Neural cell (in vitro differentiated cells): ENCODE results near the gene FAM200A. TPM values are rescaled to one million over a fixed set of nuclear protein-coding genes. Genes with fewer than 3 reads are reported as not detected.

Experiments used
- H2AFZ ChIP-seq: fragments of 200-600, 300-800 bp; sonication (generic), shearing (Covaris generic); 2 replicates; pipeline ENCODE4 v1.6.0; 2014; ENCODE audit warnings: low read depth, mild to moderate bottlenecking, antibody characterized with exemption, low read length, moderate library complexity
- H3F3A ChIP-seq: fragments of 200-600 bp; shearing (Covaris generic); 2 replicates; pipeline ENCODE4 v1.6.1; 2016; ENCODE audit warnings: mild to moderate bottlenecking, moderate library complexity, mixed read lengths, antibody characterized with exemption, low read length; ENCODE audit not compliant: insufficient read depth, poor library complexity, severe bottlenecking
- H3K27ac ChIP-seq: fragments of 200-600, 300-800 bp; sonication (generic), shearing (Covaris generic); 2 replicates; pipeline ENCODE4 v1.5.1; 2014; ENCODE audit warnings: mild to moderate bottlenecking, low read length, moderate library complexity
- H3K27me3 ChIP-seq: fragments of 300-800, 200-600 bp; sonication (generic), shearing (Covaris generic); 2 replicates; pipeline ENCODE4 v1.6.0; 2014; ENCODE audit warnings: mild to moderate bottlenecking, low read depth, low read length, moderate library complexity; ENCODE audit not compliant: insufficient read depth
- H3K36me3 ChIP-seq: fragments of 300-800, 200-600 bp; sonication (generic), shearing (Covaris generic); 2 replicates; pipeline ENCODE4 v1.5.1; 2014; ENCODE audit warnings: mild to moderate bottlenecking, antibody characterized with exemption, low read length, moderate library complexity; ENCODE audit not compliant: insufficient read depth
- H3K4me2 ChIP-seq: fragments of 300-800, 200-600 bp; sonication (generic), shearing (Covaris generic); 2 replicates; pipeline ENCODE4 v1.6.0; 2014; ENCODE audit warnings: mild to moderate bottlenecking, low read length
- H3K4me3 ChIP-seq: fragments of 300-800, 200-600 bp; sonication (generic), shearing (Covaris generic); 2 replicates; pipeline ENCODE4 v1.5.1; 2014; ENCODE audit warnings: mild to moderate bottlenecking, low read length, moderate library complexity
- H3K79me2 ChIP-seq: fragments of 200-600 bp; shearing (Covaris generic); replicated peaks from 2 replicates; pipeline ENCODE4 v1.6.0; 2014; ENCODE audit warnings: mild to moderate bottlenecking, low read length, moderate library complexity; ENCODE audit not compliant: insufficient read depth
- H3K9ac ChIP-seq: fragments of 300-800, 200-600 bp; sonication (generic), shearing (Covaris generic); 2 replicates; pipeline ENCODE4 v1.6.1; 2016; ENCODE audit warnings: mild to moderate bottlenecking, low read length, mixed read lengths
- H3K9me2 ChIP-seq: fragments of 200-600 bp; shearing (Covaris generic); 2 replicates; pipeline ENCODE4 v1.6.1; 2016; ENCODE audit warnings: mild to moderate bottlenecking, low read length, mixed read lengths; ENCODE audit not compliant: insufficient read depth
- H3K9me3 ChIP-seq: fragments of 200-600, 300-800 bp; sonication (generic), shearing (Covaris generic); 2 replicates; pipeline ENCODE4 v1.6.1; 2016; ENCODE audit warnings: mild to moderate bottlenecking, mixed run types, low read length, moderate library complexity, mixed read lengths
- H4K20me1 ChIP-seq: fragments of 200-600 bp; shearing (Covaris generic); 2 replicates; pipeline ENCODE4 v1.6.1; 2016; ENCODE audit warnings: mild to moderate bottlenecking, mixed run types; ENCODE audit not compliant: insufficient read depth
- CTCF ChIP-seq: fragments of 450-650 bp; IDR thresholded peaks from 2 replicates; pipeline ENCODE4 v1.5.1; 2014; ENCODE audit warnings: antibody characterized with exemption, mild to moderate bottlenecking, moderate library complexity; ENCODE audit not compliant: poor library complexity, severe bottlenecking
- EP300 ChIP-seq: fragments of 450-650 bp; conservative IDR thresholded peaks from 2 replicates; pipeline ENCODE4 v1.6.1; 2014; ENCODE audit warnings: antibody characterized with exemption, mild to moderate bottlenecking, moderate library complexity; ENCODE audit not compliant: poor library complexity, severe bottlenecking
- EZH2 ChIP-seq: fragments of 200-600, 300-800 bp; shearing (Covaris generic), sonication (generic); IDR thresholded peaks from 2 replicates; pipeline ENCODE4 v1.6.1; 2014; ENCODE audit warnings: antibody characterized with exemption, low read length, borderline replicate concordance, mild to moderate bottlenecking; ENCODE audit not compliant: insufficient read depth, poor library complexity, severe bottlenecking
- MXI1 ChIP-seq: fragments of 450-650 bp; conservative IDR thresholded peaks from 2 replicates; pipeline ENCODE4 v1.6.1; 2014; ENCODE audit warnings: antibody characterized with exemption, mild to moderate bottlenecking; ENCODE audit not compliant: poor library complexity, severe bottlenecking
- POLR2AphosphoS5 ChIP-seq: IDR thresholded peaks from 2 replicates; pipeline ENCODE4 v1.6.1; 2012
- RAD21 ChIP-seq: fragments of 450-650 bp; conservative IDR thresholded peaks from 2 replicates; pipeline ENCODE4 v1.6.1; 2014; ENCODE audit warnings: antibody characterized with exemption, mild to moderate bottlenecking, moderate library complexity
- REST ChIP-seq: IDR thresholded peaks from 2 replicates; pipeline ENCODE4 v1.6.1; 2012; ENCODE audit warnings: borderline replicate concordance
- SMC3 ChIP-seq: fragments of 450-650 bp; conservative IDR thresholded peaks from 2 replicates; pipeline ENCODE4 v1.6.1; 2014; ENCODE audit warnings: antibody characterized with exemption, mild to moderate bottlenecking, moderate library complexity; ENCODE audit not compliant: poor library complexity
- TAF1 ChIP-seq: IDR thresholded peaks from 2 replicates; pipeline ENCODE4 v1.6.1; 2012; ENCODE audit warnings: low read depth
- polyA plus RNA-seq: library from polyadenylated mRNA; depleted of rRNA; stranded (reverse); fragments of >200 nt; gene quantifications from 2 replicates; pipeline ENCODE4 v1.2.3, GENCODE V29; 2014

The FAM200A gene
- polyA plus RNA-seq, 1 donor from 2014 or later = 24.0 TPM

- H4K20me1 ChIP-seq = no peaks in the 10 kb centered on the region
- H3F3A ChIP-seq = no peaks in the 10 kb centered on the region
- peaks cover 37% of the 10 kb centered on the region for H3K79me2 ChIP-seq
- H3K36me3 ChIP-seq = peaks cover 5% of the 10 kb centered on the region
- H3K27ac ChIP-seq = no peak overlapping the region
- no peak overlapping the region for H3K4me2 ChIP-seq
- H2AFZ ChIP-seq = no peak overlapping the region
- H3K9me3 ChIP-seq = no peaks in the 10 kb centered on the region
- TF ChIP-seq TAF1 (no peak), REST (no peak), RAD21 (no peak), POLR2AphosphoS5 (no peak), EP300 (no peak), SMC3 (no peak), CTCF (no peak), EZH2 (no peak), MXI1 (no peak)
- H3K9ac ChIP-seq = no peak overlapping the region
- no peaks in the 10 kb centered on the region for H3K9me2 ChIP-seq
- no peak overlapping the region for H3K4me3 ChIP-seq
- no peaks in the 10 kb centered on the region for H3K27me3 ChIP-seq
Measured at GRCh38 chr7:99563650-99564049, 11.7 kb upstream of the FAM200A start.

GRCh38 chr7:99562832-99563231 is 10.9 kb upstream of the FAM200A start:
- no peak overlapping the region for H3K4me3 ChIP-seq
- no peaks in the 10 kb centered on the region for H3K9me2 ChIP-seq
- H2AFZ ChIP-seq = no peak overlapping the region
- peaks cover 5% of the 10 kb centered on the region for H3K36me3 ChIP-seq
- no peak overlapping the region for H3K9ac ChIP-seq
- H4K20me1 ChIP-seq = no peaks in the 10 kb centered on the region
- no peak overlapping the region for H3K27ac ChIP-seq
- TF ChIP-seq EZH2 = no peak
- TF ChIP-seq REST = no peak
- no peak for TF ChIP-seq POLR2AphosphoS5
- no peak for TF ChIP-seq MXI1
- TF ChIP-seq CTCF = no peak
- TF ChIP-seq TAF1 = no peak
- no peak for TF ChIP-seq SMC3
- TF ChIP-seq RAD21 = no peak
- TF ChIP-seq EP300 = no peak
- no peaks in the 10 kb centered on the region for H3K27me3 ChIP-seq
- H3K9me3 ChIP-seq = no peaks in the 10 kb centered on the region
- H3K4me2 ChIP-seq = no peak overlapping the region
- H3F3A ChIP-seq = no peaks in the 10 kb centered on the region
- peaks cover 38% of the 10 kb centered on the region for H3K79me2 ChIP-seq
